ENCODE measurements around the gene WDR37.

The WDR37 gene

DNA sequence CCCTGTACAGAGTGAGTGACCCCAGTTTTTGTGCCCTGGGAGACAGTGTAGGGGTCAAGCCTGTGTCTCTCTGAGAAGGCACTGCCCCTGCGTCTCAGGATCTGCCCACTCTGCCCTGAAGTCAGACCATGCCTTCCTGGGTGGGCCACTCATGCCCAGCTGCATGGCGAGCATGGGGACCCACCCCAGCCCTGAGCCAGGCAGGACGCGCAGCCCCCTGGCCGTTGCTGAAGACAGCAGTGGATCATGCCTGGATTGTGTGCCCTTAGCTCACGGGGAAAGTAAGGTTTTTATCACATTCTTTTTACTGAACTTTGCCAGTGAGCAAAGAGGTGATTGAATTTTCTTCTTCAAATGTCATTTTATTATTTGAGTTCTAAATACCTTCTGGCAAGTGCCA lies 66.2 kb downstream of the WDR37 start:
- DNase-seq, result no peak
- TF ChIP-seq POLR2A (IDR thresholded peaks at IDR 0.05; ENCODE audit: low read length) (no peak), GATA1 (IDR thresholded peaks at IDR 0.05; ENCODE audit: low read depth, low read length) (no peak)

DNA sequence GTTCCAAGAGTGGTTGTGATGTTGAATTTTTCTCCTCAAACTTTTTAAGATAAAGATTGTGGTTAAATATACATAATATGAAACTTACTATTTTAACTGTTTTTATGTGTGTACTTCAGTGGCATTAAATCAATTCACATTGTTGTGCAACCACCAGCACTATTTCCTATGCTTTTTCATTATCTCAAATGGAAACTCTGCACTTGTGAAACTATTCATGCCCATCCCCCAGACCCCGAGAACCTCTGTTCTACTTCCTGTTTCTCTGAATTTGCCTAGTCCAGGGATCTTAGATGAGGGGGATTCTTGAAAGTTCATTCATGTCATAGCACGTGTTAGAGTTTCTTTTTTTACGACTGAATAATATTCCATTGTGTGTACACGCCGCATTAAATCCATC lies 67.0 kb downstream of the WDR37 start:
- DNase-seq, result no peak
- TF ChIP-seq POLR2A (IDR thresholded peaks at IDR 0.05; ENCODE audit: low read length) (no peak), GATA1 (IDR thresholded peaks at IDR 0.05; ENCODE audit: low read depth, low read length) (no peak)

DNA sequence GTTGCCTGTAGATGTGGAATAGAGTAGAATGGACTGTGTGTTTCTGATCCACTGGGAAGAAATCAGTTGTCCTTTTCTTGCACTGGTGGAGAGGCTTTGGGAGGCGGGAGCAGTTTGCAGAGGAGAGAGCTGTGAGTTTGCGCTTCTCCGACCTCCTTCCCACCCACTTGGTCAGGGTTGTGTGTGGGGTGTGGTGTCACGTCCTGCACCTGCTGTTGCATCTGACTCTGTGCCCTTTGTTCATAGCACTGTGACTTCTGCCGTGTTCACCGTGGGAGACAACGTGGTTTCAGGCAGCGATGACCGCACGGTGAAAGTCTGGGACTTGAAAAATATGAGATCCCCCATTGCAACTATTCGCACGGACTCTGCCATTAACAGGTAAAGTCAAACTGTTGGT lies 67.8 kb downstream of the WDR37 start:
- no peak for DNase-seq

DNA sequence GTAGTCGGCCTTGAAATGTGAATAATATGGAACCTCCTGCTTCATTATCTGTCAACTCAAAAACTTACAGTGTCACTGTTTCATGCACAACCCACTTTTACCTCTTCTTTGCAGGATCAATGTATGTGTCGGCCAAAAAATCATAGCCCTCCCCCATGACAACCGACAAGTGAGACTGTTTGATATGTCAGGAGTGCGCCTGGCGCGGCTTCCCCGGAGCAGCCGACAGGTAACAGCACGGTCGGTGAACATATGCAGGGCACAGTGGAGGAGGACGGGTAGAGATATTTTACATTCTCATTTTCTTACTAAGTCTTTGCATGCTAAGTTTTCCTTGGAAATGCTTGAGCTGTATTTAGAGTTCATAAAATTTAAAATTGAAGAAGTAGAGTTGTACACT lies 68.6 kb downstream of the WDR37 start:
- no peak for DNase-seq
- TF ChIP-seq GATA1 (IDR thresholded peaks at IDR 0.05; ENCODE audit: low read depth, low read length), result no peak

More for the DNA sequence above, 67.8 kb downstream of the WDR37 start:
- TF ChIP-seq POLR2A (IDR thresholded peaks at IDR 0.05; ENCODE audit: low read length) (no peak), GATA1 (IDR thresholded peaks at IDR 0.05; ENCODE audit: low read depth, low read length) (no peak)

DNA sequence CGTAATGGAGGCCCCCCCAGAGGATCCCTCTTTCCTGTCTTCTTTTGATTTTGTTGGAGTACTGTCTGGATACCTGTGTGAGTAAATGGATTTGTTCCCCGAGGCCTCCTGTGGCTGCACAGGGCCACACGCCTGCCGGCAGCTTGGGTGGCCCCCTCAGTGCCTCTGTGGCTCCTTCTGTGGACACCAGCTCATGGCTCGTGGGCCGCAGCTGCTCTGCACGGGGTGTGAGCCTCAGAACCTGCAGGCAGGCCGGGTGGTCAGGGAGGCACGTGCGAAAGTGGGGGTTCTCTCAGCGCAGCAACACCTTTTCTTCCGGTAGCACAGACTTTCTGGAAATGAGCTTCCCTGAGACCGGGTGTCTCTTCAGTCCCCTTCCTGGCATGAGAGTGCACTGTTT lies 70.3 kb downstream of the WDR37 start:
- no peak for TF ChIP-seq POLR2A (IDR thresholded peaks at IDR 0.05; ENCODE audit: low read length)
- no peak for TF ChIP-seq GATA1 (IDR thresholded peaks at IDR 0.05; ENCODE audit: low read depth, low read length)
- DNase-seq, result no peak

DNA sequence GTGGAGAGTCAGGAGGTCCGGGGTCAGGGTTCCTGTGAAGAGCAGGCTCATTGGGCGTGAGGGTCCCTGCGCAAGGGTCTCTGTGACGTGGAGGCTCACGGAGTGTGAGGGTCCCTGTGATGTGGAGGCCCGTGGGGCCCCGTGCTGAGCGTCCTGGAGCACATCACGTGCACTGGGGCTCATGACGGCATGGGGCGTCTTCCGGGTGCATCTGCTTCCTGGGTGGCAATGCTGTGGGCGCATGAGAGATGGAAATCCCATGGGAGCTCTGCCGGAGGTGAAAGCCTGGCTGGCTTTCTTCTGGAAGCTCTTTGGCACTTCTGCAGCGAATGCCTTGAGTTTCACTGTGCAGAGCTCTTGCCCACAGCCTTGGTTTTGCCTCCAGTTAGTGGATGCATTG lies 71.4 kb downstream of the WDR37 start:
- DNase-seq, result no peak
- TF ChIP-seq GATA1 (IDR thresholded peaks at IDR 0.05; ENCODE audit: low read depth, low read length), result no peak
- no peak for TF ChIP-seq POLR2A (IDR thresholded peaks at IDR 0.05; ENCODE audit: low read length)

DNA sequence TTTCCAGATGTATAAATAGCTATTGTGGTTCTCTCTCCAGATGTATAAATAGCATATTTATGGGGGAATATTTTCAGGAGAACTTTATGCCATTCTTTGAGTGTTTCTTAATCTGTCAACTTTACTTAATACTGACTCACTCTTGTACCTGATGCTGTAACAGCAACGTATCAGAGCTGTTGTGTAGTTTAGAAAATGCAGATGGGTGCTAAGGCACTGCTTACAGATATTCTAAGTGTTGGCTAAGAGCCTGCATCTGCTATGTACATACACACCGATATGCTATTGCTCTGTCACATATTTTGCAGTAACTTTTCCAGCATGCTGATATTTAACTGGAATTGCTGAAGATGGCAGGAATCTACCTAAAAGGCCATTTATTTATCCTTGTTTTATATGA lies 71.9 kb downstream of the WDR37 start:
- TF ChIP-seq GATA1 (IDR thresholded peaks at IDR 0.05; ENCODE audit: low read depth, low read length) (no peak), POLR2A (IDR thresholded peaks at IDR 0.05; ENCODE audit: low read length) (no peak)
- DNase-seq, result no peak

DNA sequence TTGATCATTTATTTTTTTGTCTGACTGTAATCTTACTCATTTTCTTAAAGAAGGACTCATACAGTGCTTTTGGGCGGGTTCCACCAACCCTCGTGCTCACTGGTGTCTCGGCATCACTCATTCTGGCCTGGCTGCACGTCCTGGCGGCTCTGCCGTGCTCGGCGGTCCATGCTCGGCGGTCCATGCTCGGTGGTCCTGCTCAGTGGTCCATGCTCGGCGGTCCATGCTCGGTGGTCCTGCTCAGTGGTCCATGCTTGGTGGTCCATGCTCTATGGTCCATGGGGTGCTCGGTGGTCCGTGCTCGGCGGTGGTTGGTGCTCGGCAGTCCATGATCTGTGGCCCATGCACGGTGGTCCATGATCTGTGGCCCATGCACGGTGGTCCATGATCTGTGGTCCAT lies 72.5 kb downstream of the WDR37 start:
- no peak for TF ChIP-seq POLR2A (IDR thresholded peaks at IDR 0.05; ENCODE audit: low read length)
- DNase-seq, result no peak

DNA sequence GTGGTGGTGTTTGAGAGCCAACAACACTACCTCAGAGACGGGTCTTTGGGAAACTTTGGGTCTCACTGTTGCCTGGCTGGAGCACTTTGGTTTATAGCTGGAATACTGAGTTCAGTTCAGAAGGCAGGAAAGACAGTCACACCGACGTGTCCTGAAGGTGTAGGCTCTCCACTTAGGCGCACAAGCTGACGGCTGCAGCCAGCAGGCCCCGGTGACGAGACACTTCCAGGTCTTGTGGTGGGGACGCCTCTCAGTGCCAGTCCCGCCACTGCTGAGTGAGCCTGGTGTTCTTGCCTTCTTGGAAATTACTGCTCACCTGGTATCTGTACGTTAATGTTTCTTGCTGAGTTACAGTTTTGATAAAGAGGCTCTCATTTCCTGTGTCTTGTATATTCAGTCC lies 74.0 kb downstream of the WDR37 start:
- TF ChIP-seq POLR2A (IDR thresholded peaks at IDR 0.05; ENCODE audit: low read length), result no peak
- TF ChIP-seq GATA1 (IDR thresholded peaks at IDR 0.05; ENCODE audit: low read depth, low read length), result no peak
- DNase-seq, result no peak

DNA sequence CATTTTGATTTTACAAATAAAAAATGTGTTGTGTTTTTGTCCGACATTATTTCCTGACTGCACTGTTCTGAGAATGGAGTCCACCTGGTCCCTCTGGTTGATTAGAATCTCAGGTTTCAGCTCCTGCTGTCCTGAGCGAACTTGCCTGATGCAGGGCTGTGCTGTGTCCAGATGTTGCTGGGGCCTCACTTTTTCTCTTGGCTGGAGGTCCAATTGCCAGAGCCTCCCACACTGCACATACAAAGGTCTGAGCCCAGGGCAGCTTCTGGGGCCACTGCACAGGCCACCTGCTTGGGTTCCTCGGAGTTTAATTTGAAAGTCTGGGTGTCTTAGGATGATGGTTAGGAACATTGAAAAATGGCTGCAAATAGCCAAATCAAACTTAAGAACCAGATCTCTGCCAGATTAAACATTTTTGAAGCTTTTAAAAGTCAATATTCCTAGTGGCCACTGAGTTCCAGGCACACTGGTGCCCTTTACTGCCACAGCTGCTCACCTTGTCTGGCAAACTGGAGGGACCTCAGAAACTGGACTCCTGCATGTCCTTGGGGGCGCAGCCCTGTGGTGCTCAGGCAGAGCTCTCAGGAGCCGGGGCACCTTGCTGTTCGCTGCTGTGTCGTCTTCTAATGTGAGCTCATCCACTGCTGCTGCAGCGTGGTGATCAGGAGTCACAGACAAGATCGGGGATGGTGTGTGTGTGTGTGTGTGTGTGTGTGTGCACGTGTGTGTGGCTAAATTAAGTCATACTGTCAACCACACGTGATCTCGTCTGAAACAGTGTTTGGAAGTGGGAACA lies 75.0 kb downstream of the WDR37 start:
- no peak for TF ChIP-seq POLR2A (IDR thresholded peaks at IDR 0.05; ENCODE audit: low read length)

DNA sequence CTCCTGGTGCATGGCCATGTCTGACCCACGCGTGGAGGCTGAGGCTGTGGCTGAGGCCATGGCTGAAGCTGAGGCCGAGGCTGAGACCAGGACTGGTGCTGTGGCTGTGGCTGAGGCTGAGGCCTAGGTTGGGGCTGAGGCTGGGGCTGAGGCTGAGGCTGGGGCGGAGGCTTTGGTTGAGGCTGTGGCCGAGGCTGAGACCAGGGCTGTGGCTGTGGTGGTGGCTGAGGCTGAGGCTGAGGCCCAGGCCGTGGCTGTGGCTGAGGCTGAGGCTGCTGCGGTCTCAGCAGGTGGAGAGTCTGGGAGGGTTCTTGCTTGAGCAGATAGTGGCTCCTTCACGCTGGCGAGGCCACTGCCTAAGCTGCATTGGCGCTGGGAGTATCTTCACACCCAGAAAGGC lies 76.4 kb downstream of the WDR37 start:
- no peak for DNase-seq
- TF ChIP-seq POLR2A (IDR thresholded peaks at IDR 0.05; ENCODE audit: low read length), result no peak
- TF ChIP-seq GATA1 (IDR thresholded peaks at IDR 0.05; ENCODE audit: low read depth, low read length), result no peak

More for the DNA sequence above, 75.0 kb downstream of the WDR37 start:
- no peak for DNase-seq

DNA sequence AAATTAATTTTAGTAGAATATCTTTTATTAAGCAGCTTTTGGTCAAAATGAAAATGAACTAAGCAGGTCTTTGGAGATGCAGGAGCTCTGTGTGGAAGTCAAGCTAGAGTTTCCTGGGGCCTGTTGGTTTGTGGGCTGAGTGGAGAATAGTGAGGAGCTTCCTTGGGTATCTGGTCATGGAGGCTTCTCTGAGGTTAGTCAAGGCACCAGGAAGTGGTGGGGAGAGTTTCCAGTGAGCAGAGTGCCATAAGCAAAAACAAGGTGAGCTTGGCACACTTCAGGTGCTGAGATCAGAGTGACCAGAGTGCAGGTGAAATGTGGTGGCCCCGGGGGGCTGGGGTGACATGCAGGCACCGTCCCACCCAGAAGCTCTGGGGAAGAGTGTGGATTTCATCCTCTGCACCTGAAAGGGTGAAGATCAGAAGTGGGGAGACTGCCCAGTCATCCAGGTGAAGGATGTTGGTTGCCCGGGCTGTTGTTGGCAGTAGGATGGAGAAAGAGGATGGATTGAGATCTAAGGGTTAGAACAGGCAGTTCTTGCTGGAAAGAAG lies 77.4 kb downstream of the WDR37 start:
- no peak for TF ChIP-seq POLR2A (IDR thresholded peaks at IDR 0.05; ENCODE audit: low read length)
- no peak for TF ChIP-seq GATA1 (IDR thresholded peaks at IDR 0.05; ENCODE audit: low read depth, low read length)
- DNase-seq, result no peak

DNA sequence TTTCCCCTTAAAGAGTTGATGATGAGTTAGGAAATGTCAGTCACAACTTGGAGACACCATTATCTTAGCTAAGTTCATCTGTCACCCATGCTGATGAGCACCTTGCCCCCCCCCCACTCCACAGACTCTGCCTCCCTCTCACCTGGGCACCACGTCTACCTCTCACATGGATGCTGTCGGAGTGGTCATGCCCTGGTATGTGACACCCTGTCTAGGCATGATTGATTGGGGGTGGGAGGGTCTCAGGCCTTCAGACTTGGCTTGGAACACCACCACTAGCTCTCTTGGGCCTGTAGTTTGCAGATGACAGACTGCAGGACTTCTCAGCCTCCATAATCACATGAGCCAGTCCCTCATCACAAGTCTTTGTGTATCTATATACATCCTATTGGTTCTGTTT lies 78.0 kb downstream of the WDR37 start:
- no peak for TF ChIP-seq GATA1 (IDR thresholded peaks at IDR 0.05; ENCODE audit: low read depth, low read length)
- TF ChIP-seq POLR2A (IDR thresholded peaks at IDR 0.05; ENCODE audit: low read length), result no peak
- DNase-seq, result no peak

DNA sequence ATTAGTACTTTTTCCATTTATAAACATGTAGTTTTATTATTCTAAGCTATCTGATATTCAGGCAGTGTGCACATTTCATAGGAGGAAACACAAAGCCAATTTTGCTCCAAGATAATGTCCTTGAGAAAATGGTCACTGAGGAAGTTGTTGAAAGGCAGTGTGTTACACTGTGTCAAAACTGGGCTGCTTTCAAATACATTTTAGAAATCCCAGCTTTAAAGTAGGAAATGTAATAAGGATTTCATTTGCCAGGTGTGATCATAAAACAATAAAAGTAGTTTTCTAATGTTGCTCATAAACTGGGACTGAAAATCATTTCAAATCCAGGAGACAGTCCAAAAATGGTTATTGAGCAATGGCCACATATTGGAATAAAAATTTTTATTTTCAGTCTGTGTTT lies 80.1 kb downstream of the WDR37 start:
- TF ChIP-seq GATA1 (IDR thresholded peaks at IDR 0.05; ENCODE audit: low read depth, low read length) (no peak), POLR2A (IDR thresholded peaks at IDR 0.05; ENCODE audit: low read length) (no peak)
- DNase-seq, result no peak

DNA sequence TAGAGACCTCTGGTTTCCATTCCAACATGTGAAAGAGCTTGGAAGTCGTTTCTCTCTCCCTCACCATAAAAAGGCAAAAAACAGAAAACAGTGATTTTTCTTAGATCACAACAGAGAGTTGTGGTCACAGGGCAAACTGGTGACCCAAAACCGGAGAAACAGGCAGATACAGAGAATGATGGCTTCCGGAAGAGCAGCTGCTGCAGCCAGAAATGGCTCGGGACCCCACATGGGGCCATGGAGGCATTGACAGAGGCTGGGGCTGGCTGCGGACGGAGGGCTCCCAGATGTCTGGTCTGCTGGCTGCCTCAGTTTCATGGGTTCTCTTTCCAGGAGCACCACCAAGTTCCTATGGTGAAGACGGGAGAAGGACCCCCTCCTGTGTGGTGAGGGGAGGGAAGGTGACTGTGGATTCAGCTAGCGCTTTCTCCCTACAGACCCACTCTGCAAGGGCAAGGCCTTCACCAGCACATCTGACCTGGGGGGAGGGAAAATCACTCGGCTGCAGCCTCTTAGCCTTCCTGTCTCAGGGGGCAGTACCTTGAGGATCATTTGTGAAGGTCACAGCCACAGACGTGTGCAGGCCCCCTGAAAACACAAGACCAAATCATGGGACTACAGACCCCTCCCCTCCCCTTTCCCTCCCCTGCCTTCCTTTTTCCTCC lies 81.4 kb downstream of the WDR37 start:
- no peak for TF ChIP-seq GATA1 (IDR thresholded peaks at IDR 0.05; ENCODE audit: low read depth, low read length)
- no peak for TF ChIP-seq POLR2A (IDR thresholded peaks at IDR 0.05; ENCODE audit: low read length)

More for the DNA sequence above, 81.4 kb downstream of the WDR37 start:
- no peak for DNase-seq

Measured in erythroblast (primary cell).